ENCODE results near the gene LRP1B.

DNA sequence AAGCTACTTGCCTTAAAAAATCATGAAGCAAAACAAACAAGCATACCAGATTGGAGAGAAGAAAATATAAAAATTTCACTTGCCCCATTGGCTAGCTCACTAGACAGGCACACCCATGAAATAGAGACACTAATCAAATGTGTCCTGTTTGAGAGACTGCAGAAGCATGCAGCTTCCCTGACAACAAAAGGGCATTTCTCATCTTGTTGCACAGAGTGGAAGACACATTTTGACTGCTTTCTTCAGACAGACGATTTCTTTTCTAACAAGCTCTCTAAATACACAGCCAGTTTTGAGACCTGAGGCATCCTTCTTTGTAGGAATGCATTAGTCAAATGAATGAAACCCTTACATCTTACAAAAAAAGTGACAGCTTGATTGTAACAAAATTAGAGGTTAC is 1792.0 kb downstream of the LRP1B start:
- TF ChIP-seq, protein P1, sequence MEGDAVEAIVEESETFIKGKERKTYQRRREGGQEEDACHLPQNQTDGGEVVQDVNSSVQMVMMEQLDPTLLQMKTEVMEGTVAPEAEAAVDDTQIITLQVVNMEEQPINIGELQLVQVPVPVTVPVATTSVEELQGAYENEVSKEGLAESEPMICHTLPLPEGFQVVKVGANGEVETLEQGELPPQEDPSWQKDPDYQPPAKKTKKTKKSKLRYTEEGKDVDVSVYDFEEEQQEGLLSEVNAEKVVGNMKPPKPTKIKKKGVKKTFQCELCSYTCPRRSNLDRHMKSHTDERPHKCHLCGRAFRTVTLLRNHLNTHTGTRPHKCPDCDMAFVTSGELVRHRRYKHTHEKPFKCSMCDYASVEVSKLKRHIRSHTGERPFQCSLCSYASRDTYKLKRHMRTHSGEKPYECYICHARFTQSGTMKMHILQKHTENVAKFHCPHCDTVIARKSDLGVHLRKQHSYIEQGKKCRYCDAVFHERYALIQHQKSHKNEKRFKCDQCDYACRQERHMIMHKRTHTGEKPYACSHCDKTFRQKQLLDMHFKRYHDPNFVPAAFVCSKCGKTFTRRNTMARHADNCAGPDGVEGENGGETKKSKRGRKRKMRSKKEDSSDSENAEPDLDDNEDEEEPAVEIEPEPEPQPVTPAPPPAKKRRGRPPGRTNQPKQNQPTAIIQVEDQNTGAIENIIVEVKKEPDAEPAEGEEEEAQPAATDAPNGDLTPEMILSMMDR (IDR thresholded peaks at IDR 0.05; ENCODE audit: low read depth, low read length, poor library complexity, severe bottlenecking) = no peak
- TF ChIP-seq EZH2phosphoT487 (IDR thresholded peaks at IDR 0.05; ENCODE audit: borderline replicate concordance, low read length) = no peak
